Thymus (tissue), 11 donors: Measurements from ENCODE around the gene LMAN2. TPM values are rescaled to one million over a fixed set of nuclear protein-coding genes. Genes with fewer than 3 reads are reported as not detected.

Source experiments
- DNase-seq, 9 donors: peaks; one replicate each; pipeline ENCODE4 v3.0.0-alpha.2; 2013; ENCODE audit warnings: low spot score in 9 of 9, low read depth in 6 of 9, missing footprints in 1 of 9
- H3K27ac ChIP-seq, 2 donors: one replicate each; pipeline ENCODE4 v1.5.1; 2013; ENCODE audit warnings: control low read depth in 1 of 2, low read depth in 1 of 2, low read length in 1 of 2, mild to moderate bottlenecking in 1 of 2, moderate library complexity in 1 of 2
- H3K27me3 ChIP-seq, 2 donors: one replicate each; pipeline ENCODE4 v1.5.1; 2013; ENCODE audit warnings: low read length in 1 of 2; ENCODE audit not compliant: control insufficient read depth in 2 of 2, insufficient read depth in 1 of 2
- H3K36me3 ChIP-seq, 2 donors: one replicate each; pipeline ENCODE4 v1.5.1; 2013; ENCODE audit warnings: low read length in 1 of 2, mild to moderate bottlenecking in 1 of 2, moderate library complexity in 1 of 2; ENCODE audit not compliant: control insufficient read depth in 2 of 2, insufficient read depth in 2 of 2
- H3K4me1 ChIP-seq, 2 donors: one replicate each; pipeline ENCODE4 v1.5.1; 2013; ENCODE audit warnings: low read length in 2 of 2; ENCODE audit not compliant: control insufficient read depth in 2 of 2, insufficient read depth in 2 of 2
- H3K4me3 ChIP-seq, 2 donors: one replicate each; pipeline ENCODE4 v1.5.1; 2013; ENCODE audit warnings: low read length in 2 of 2, control low read depth in 1 of 2, mild to moderate bottlenecking in 1 of 2
- H3K9me3 ChIP-seq, 2 donors: one replicate each; pipeline ENCODE4 v1.5.1; 2013; ENCODE audit warnings: low read length in 1 of 2, mild to moderate bottlenecking in 1 of 2; ENCODE audit not compliant: control insufficient read depth in 2 of 2, insufficient read depth in 1 of 2
- WGBS: extraction: QIAGEN DNeasy Blood & Tissue Kit; methylation state at CpG from one replicate; pipeline ENCODE4 v1.1.7; 2013; 5-methylcytosine and 5-hydroxymethylcytosine counted together
- polyA plus RNA-seq: library from polyadenylated mRNA; stranded (reverse); fragments of 200-250 nt; gene quantifications from one replicate; pipeline ENCODE4 v1.2.3, GENCODE V29; 2013
- total RNA-seq: library from RNA; stranded (reverse); fragments of 120-200 nt; gene quantifications from one replicate; pipeline ENCODE4 v1.2.4, GENCODE V29; 2013
- donor health status: healthy.

The LMAN2 gene
- total and polyA plus RNA-seq, 2 donors = 95.3 to 117 TPM

DNA sequence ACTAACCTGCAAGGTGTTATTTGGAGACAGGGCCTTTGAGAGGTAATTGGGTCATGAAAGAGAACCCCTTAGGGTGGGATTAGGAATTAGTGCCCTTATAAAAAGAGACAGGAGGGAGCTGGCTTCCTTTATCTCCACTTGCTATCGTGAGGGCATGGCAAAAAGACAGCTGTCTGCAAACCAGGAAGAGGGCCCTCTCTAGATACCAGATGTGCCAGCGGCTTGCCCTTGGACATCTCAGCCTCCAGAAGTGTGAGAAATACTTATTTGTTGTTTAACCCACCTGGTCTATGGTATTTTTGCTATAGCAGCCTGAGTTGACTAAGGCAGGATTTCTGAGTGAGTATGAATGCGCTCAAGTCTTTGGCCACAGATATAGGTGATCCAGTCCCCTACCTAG, 5.3 kb upstream of the LMAN2 start:
- peaks cover 0 to 16% of the 10 kb centered on the region in 2 donors for H3K9me3 ChIP-seq
- DNase-seq = peak in 1 of 9 donors; percentile 53
- peaks cover 54 to 74% of the 10 kb centered on the region in 2 donors for H3K4me1 ChIP-seq
- H3K36me3 ChIP-seq = peaks cover 0 to 6% of the 10 kb centered on the region in 2 donors
- WGBS = 33% methylated on average over 3 of the region's 3 CpGs
- H3K27ac ChIP-seq = peak overlapping the region; percentile 87 to 91
- H3K4me3 ChIP-seq = no peak overlapping the region
- H3K27me3 ChIP-seq = no peaks in the 10 kb centered on the region

DNA sequence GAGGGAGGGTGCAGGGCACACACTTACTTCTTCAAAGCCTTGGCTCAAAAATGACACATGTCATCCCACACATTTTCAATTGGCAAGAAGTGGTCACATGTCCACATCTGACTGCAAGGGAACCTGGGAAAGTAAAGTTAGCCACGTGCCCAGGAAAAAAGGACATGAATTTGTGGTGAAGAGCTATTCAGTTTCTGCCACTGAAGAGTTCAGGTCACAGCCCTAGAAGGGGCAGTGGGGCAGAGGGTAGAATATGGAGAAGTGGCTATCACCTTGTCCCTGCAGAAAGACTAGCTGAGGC, 4.3 kb upstream of the LMAN2 start:
- Histone ChIP-seq H3K4me3 (no peak overlapping the region), H3K27me3 (no peaks in the 10 kb centered on the region), H3K36me3 (peaks cover 0 to 6% of the 10 kb centered on the region in 2 donors), H3K9me3 (peaks cover 0 to 16% of the 10 kb centered on the region in 2 donors), H3K27ac (peak overlapping the region in 1 of 2 donors; percentile 87), H3K4me1 (peaks cover 44 to 71% of the 10 kb centered on the region in 2 donors)
- 15% methylated on average over 1 of the region's 1 CpG for WGBS
- no peak for DNase-seq

DNA sequence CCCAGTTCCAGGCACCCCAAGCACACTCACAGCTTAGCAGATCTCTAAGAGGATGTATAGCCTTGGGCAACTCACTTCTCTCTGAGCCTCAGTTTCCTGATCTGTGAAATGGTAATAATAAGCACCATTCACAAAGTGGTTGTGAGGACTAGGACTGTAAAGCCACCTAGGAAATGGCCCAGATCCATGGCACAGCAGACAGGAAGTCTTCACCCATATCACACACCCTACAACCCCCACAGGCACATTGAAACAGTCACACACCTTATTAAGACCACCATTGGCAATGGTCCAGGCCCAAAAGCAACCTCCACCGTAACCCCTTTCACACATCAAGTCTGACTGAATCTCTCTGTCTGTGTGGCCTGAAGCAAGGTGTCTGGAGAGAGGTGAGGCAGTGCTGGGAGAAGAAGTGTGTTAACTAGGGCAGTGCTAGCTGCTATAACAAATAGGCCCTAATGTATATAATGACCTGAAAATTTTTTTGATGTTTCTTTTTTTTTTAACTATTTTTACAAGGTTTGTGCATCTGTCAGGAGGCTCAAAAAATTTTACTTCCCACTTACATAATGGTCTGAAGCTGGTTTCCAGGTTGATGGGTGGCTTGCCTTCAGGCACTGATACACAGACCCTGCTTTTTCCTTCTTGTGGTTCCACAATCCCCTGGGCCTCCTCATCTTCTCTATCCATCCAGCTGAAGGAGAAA, 3.8 kb upstream of the LMAN2 start:
- peaks cover 47 to 73% of the 10 kb centered on the region in 2 donors for H3K4me1 ChIP-seq
- peak overlapping the region in 1 of 2 donors; percentile 87 for H3K27ac ChIP-seq
- 50% methylated on average over 1 of the region's 1 CpG for WGBS

GRCh38 chr5:177354711-177355110, 3.2 kb upstream of the LMAN2 start:
- Histone ChIP-seq H3K4me1 (peaks cover 46 to 73% of the 10 kb centered on the region in 2 donors), H3K36me3 (peaks cover 4 to 6% of the 10 kb centered on the region in 2 donors), H3K4me3 (no peak overlapping the region), H3K9me3 (peaks cover 0 to 16% of the 10 kb centered on the region in 2 donors), H3K27me3 (no peaks in the 10 kb centered on the region), H3K27ac (no peak overlapping the region)
- WGBS = 73% methylated on average over 3 of the region's 3 CpGs
- DNase-seq = no peak

More for the DNA sequence above, 3.8 kb upstream of the LMAN2 start:
- Histone ChIP-seq H3K36me3 (peaks cover 0 to 6% of the 10 kb centered on the region in 2 donors), H3K4me3 (no peak overlapping the region), H3K27me3 (no peaks in the 10 kb centered on the region), H3K9me3 (peaks cover 0 to 16% of the 10 kb centered on the region in 2 donors)
- DNase-seq = no peak

DNA sequence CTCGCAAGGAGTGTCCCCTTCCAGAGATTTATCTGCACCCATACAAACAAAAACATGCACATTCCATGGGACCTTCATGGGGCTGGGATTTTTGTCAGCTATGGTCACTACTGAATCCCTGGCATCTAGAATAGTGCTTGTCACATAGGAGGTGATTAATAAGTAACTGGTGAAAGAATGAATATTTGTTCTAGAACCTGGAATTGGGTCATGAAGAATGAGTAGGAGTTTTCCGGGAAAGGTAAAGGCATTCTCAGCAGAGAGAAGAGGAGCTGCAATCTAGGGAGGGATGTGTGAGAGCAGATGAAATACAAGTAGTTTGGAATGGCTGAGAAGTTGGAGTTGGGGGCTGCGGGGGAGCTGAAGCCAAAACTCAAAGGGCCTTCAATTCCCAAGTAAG, 2.8 kb upstream of the LMAN2 start:
- H3K4me1 ChIP-seq = peaks cover 42 to 68% of the 10 kb centered on the region in 2 donors

DNA sequence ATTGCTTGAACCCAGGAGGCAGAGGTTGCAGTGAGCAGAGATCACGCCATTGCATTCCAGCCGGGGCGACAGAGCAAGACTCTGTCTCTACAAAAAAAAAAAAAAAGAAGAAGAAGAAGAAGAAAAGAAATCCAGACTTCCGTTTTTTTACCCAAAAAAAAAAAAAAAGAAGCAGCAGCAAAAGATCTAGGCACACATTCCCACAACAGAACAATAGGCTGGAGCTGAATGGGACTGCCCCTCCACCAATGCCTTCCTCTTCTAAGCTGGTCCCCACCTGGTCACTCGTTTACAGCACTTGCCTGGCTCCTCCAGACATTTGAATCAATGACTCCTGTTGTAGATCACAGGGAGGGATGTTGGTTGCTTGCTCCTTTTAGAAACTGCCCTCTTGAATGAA, 1.6 kb upstream of the LMAN2 start:
- no peak overlapping the region for H3K27ac ChIP-seq
- peaks cover 34 to 60% of the 10 kb centered on the region in 2 donors for H3K4me1 ChIP-seq
- H3K27me3 ChIP-seq = no peaks in the 10 kb centered on the region
- peaks cover 6 to 12% of the 10 kb centered on the region in 2 donors for H3K36me3 ChIP-seq
- no peak for DNase-seq
- peaks cover 0 to 12% of the 10 kb centered on the region in 2 donors for H3K9me3 ChIP-seq
- 69% methylated on average over 5 of the region's 5 CpGs for WGBS
- no peak overlapping the region for H3K4me3 ChIP-seq

More for the DNA sequence above, 2.8 kb upstream of the LMAN2 start:
- no peak overlapping the region for H3K4me3 ChIP-seq
- peaks cover 3 to 9% of the 10 kb centered on the region in 2 donors for H3K36me3 ChIP-seq
- DNase-seq = no peak
- 98% methylated on average over 3 of the region's 3 CpGs for WGBS
- no peaks in the 10 kb centered on the region for H3K27me3 ChIP-seq
- no peak overlapping the region for H3K27ac ChIP-seq
- H3K9me3 ChIP-seq = peaks cover 0 to 16% of the 10 kb centered on the region in 2 donors

GRCh38 chr5:177350776-177351391, 584 bp downstream of the LMAN2 start:
- H3K4me3 ChIP-seq = peak overlapping the region; percentile 86 to 99
- H3K27me3 ChIP-seq = no peaks in the 10 kb centered on the region
- peaks cover 0 to 12% of the 10 kb centered on the region in 2 donors for H3K9me3 ChIP-seq
- DNase-seq = no peak
- H3K36me3 ChIP-seq = peaks cover 21 to 26% of the 10 kb centered on the region in 2 donors
- H3K4me1 ChIP-seq = peaks cover 17 to 46% of the 10 kb centered on the region in 2 donors
- peak overlapping the region; percentile 99 to 100 for H3K27ac ChIP-seq
- WGBS = 19% methylated on average over 19 of the region's 19 CpGs

DNA sequence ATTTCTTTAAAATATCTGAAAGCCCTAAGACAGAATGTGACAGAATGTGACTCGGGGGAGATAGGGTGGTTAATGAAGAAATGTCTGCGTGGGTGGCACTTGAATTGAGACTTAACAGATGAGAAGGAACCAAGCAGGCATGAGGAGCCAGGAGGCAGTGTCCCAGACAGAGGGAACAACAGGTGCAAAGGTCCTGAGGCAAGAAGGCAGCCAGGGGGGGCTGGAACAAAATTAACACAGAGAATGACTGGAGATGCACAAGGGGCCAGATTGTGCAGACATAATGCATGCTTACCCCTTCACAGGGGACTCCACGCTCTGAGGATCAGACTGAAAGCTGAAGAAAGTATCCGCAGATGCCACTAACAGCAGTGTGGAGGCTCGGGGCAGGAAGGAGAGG, 1.7 kb downstream of the LMAN2 start:
- Histone ChIP-seq H3K27me3 (no peaks in the 10 kb centered on the region), H3K4me1 (peaks cover 13 to 35% of the 10 kb centered on the region in 2 donors), H3K27ac (no peak overlapping the region), H3K4me3 (no peak overlapping the region), H3K9me3 (peaks cover 0 to 6% of the 10 kb centered on the region in 2 donors), H3K36me3 (peaks cover 21 to 28% of the 10 kb centered on the region in 2 donors)
- WGBS = 95% methylated on average over 5 of the region's 5 CpGs
- no peak for DNase-seq

DNA sequence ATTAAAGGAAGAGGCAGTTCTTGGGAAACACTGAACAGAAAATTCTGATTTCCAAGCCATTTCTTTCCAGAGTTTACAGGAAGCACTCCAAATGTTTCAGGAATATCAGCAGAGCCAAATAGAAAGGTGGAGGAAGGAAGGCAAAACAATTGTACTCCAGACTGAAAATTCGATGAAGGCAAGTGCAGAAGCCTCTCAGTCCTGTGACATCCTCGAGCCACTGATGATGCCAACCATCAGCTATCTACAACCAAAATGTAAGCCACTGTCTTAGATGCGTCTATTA, 2.2 kb downstream of the LMAN2 start:
- Histone ChIP-seq H3K27ac (no peak overlapping the region), H3K27me3 (no peaks in the 10 kb centered on the region), H3K9me3 (peaks cover 0 to 3% of the 10 kb centered on the region in 2 donors), H3K36me3 (peaks cover 21 to 28% of the 10 kb centered on the region in 2 donors), H3K4me1 (peaks cover 13 to 32% of the 10 kb centered on the region in 2 donors), H3K4me3 (no peak overlapping the region)
- DNase-seq = no peak
- WGBS = 91% methylated on average over 3 of the region's 3 CpGs
